Endodermal cell (in vitro differentiated cells): ENCODE measurements around the gene GLIS1. TPM values are rescaled to one million over a fixed set of nuclear protein-coding genes. Genes with fewer than 3 reads are reported as not detected.

Experiments used
- DNase-seq: peaks from one replicate; pipeline ENCODE4 v3.0.0-alpha.2; 2017
- H3K27ac ChIP-seq: 2 replicates; pipeline ENCODE4 v1.5.1; 2013; ENCODE audit warnings: mild to moderate bottlenecking, low read depth, low read length, moderate library complexity
- H3K27me3 ChIP-seq: 2 replicates; pipeline ENCODE4 v1.6.1; 2013; ENCODE audit warnings: mild to moderate bottlenecking, low read length, moderate library complexity; ENCODE audit not compliant: insufficient read depth, control insufficient read depth, poor library complexity, severe bottlenecking
- H3K36me3 ChIP-seq: 2 replicates; pipeline ENCODE4 v1.7.0; 2013; ENCODE audit warnings: mild to moderate bottlenecking, low read length, moderate library complexity; ENCODE audit not compliant: control insufficient read depth, insufficient read depth
- H3K4me1 ChIP-seq: one replicate; pipeline ENCODE4 v1.7.0; 2013; ENCODE audit warnings: low read length; ENCODE audit not compliant: control insufficient read depth, insufficient read depth
- H3K4me3 ChIP-seq: 2 replicates; pipeline ENCODE4 v1.5.1; 2013; ENCODE audit warnings: mild to moderate bottlenecking, low read length, moderate library complexity
- H3K9ac ChIP-seq: 2 replicates; pipeline ENCODE4 v1.6.1; 2013; ENCODE audit warnings: mild to moderate bottlenecking, low read length, moderate library complexity; ENCODE audit not compliant: poor library complexity, severe bottlenecking; ENCODE audit errors: extremely low read depth
- H3K9me3 ChIP-seq: 2 replicates; pipeline ENCODE4 v1.6.1; 2013; ENCODE audit warnings: mild to moderate bottlenecking, low read length, moderate library complexity; ENCODE audit not compliant: control insufficient read depth
- H3K27ac Mint-ChIP-seq: 2 replicates; pipeline ENCODE4 v1.8.0; 2020; ENCODE audit warnings: mixed read lengths
- H3K27me3 Mint-ChIP-seq: 2 replicates; pipeline ENCODE4 v1.8.0; 2021; ENCODE audit warnings: mild to moderate bottlenecking, mixed read lengths; ENCODE audit not compliant: insufficient read depth
- H3K36me3 Mint-ChIP-seq: 2 replicates; pipeline ENCODE4 v1.8.0; 2020; ENCODE audit warnings: low read depth, mixed read lengths
- H3K4me1 Mint-ChIP-seq: 2 replicates; pipeline ENCODE4 v1.8.0; 2020; ENCODE audit warnings: mixed read lengths
- H3K4me3 Mint-ChIP-seq: 2 replicates; pipeline ENCODE4 v1.8.0; 2020; ENCODE audit warnings: mild to moderate bottlenecking, moderate library complexity, mixed read lengths
- H3K9me3 Mint-ChIP-seq: 2 replicates; pipeline ENCODE4 v1.8.0; 2020; ENCODE audit warnings: mild to moderate bottlenecking, mixed read lengths
- WGBS, 2 experiments: methylation state at CpG; one replicate each; pipeline versions ENCODE4 v1.1.5 to v1.1.7; 2013; ENCODE audit warnings: missing lambda C conversion rate in 2 of 2, mixed read lengths in 1 of 2; ENCODE audit not compliant: insufficient coverage in 1 of 2, insufficient read length in 1 of 2; 5-methylcytosine and 5-hydroxymethylcytosine counted together
- total RNA-seq, 2 donors: library from RNA; stranded (reverse); fragmentation: NEBNext Ultra II Directional in 1 of 2; extraction: Animal tissue kit (Norgen Biotek cat#: 25700) in 1 of 2; gene quantifications; 2 replicates in 1 of 2; 3 replicates in 1 of 2; pipeline ENCODE4 v1.2.1, GENCODE V29; 2021
- TF ChIP-seq, protein P1 (sequence below): fragments of 200-600 bp; sonication (generic); conservative IDR thresholded peaks from 2 replicates; pipeline ENCODE4 v1.5.0; 2021; ENCODE audit warnings: antibody characterized with exemption, mild to moderate bottlenecking

Gene GLIS1
- total RNA-seq, 2 donors from 2014 or later, result 2.1 to 3.9 TPM

- Histone ChIP-seq H3K4me1 (peaks cover 7% of the 10 kb centered on the region), H3K36me3 (no peaks in the 10 kb centered on the region), H3K4me3 (no peak overlapping the region), H3K27ac (no peak overlapping the region), H3K27me3 (peaks cover 11% of the 10 kb centered on the region), H3K9ac (no peak overlapping the region), H3K9me3 (no peaks in the 10 kb centered on the region)
- TF ChIP-seq, protein P1, sequence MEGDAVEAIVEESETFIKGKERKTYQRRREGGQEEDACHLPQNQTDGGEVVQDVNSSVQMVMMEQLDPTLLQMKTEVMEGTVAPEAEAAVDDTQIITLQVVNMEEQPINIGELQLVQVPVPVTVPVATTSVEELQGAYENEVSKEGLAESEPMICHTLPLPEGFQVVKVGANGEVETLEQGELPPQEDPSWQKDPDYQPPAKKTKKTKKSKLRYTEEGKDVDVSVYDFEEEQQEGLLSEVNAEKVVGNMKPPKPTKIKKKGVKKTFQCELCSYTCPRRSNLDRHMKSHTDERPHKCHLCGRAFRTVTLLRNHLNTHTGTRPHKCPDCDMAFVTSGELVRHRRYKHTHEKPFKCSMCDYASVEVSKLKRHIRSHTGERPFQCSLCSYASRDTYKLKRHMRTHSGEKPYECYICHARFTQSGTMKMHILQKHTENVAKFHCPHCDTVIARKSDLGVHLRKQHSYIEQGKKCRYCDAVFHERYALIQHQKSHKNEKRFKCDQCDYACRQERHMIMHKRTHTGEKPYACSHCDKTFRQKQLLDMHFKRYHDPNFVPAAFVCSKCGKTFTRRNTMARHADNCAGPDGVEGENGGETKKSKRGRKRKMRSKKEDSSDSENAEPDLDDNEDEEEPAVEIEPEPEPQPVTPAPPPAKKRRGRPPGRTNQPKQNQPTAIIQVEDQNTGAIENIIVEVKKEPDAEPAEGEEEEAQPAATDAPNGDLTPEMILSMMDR, result no peak
- Mint-ChIP-seq H3K36me3 (no peaks in the 10 kb centered on the region), H3K9me3 (no peaks in the 10 kb centered on the region), H3K27me3 (peaks cover 3% of the 10 kb centered on the region), H3K4me3 (no peak overlapping the region), H3K27ac (no peak overlapping the region), H3K4me1 (peaks cover 23% of the 10 kb centered on the region)
- no peak for DNase-seq
- WGBS, 2 experiments, result 96 to 97% methylated on average over 2 to 10 of the region's 10 CpGs
Measured at GRCh38 chr1:53731043-53731600, 7.8 kb downstream of the GLIS1 start.

- H3K4me3 ChIP-seq, result no peak overlapping the region
- Mint-ChIP-seq H3K9me3 (no peaks in the 10 kb centered on the region), H3K27ac (no peak overlapping the region), H3K4me1 (peaks cover 15% of the 10 kb centered on the region), H3K4me3 (no peak overlapping the region), H3K36me3 (no peaks in the 10 kb centered on the region), H3K27me3 (peaks cover 2% of the 10 kb centered on the region)
- WGBS, 2 experiments, result 92 to 98% methylated on average over 8 to 12 of the region's 12 CpGs
- H3K9me3 ChIP-seq, result no peaks in the 10 kb centered on the region
- H3K4me1 ChIP-seq, result peaks cover 4% of the 10 kb centered on the region
- TF ChIP-seq, protein P1, result no peak
- H3K27me3 ChIP-seq, result peaks cover 7% of the 10 kb centered on the region
- DNase-seq, result no peak
- H3K9ac ChIP-seq, result no peak overlapping the region
- no peaks in the 10 kb centered on the region for H3K36me3 ChIP-seq
- no peak overlapping the region for H3K27ac ChIP-seq
Measured at GRCh38 chr1:53730224-53730865, 8.6 kb downstream of the GLIS1 start.

GRCh38 chr1:53729456-53730223, 9.3 kb downstream of the GLIS1 start:
- no peaks in the 10 kb centered on the region for H3K9me3 Mint-ChIP-seq
- H3K4me1 Mint-ChIP-seq, result peaks cover 14% of the 10 kb centered on the region
- H3K4me1 ChIP-seq, result no peaks in the 10 kb centered on the region
- H3K27me3 ChIP-seq, result peaks cover 7% of the 10 kb centered on the region
- no peak for DNase-seq
- no peak overlapping the region for H3K9ac ChIP-seq
- H3K9me3 ChIP-seq, result no peaks in the 10 kb centered on the region
- no peak overlapping the region for H3K27ac ChIP-seq
- H3K36me3 Mint-ChIP-seq, result no peaks in the 10 kb centered on the region
- TF ChIP-seq, protein P1, result no peak
- peaks cover 2% of the 10 kb centered on the region for H3K27me3 Mint-ChIP-seq
- no peak overlapping the region for H3K4me3 Mint-ChIP-seq
- WGBS, 2 experiments, result 91 to 94% methylated on average over 9 to 16 of the region's 16 CpGs
- H3K27ac Mint-ChIP-seq, result no peak overlapping the region
- no peaks in the 10 kb centered on the region for H3K36me3 ChIP-seq
- no peak overlapping the region for H3K4me3 ChIP-seq
